GM21423 (cell line): ENCODE measurements around the gene TAF1.
"Not testable (repeated sequence)": the region's sequence is repeated elsewhere in the genome, so short reads cannot be mapped to it uniquely, and the experiment has no call there.

Source experiments
- ATAC-seq: cut with Tn5 transposase; IDR thresholded peaks from one replicate; pipeline ENCODE4 v1.9.1; 2021; ENCODE audit warnings: mild to moderate bottlenecking, moderate library complexity; ENCODE audit not compliant: unreplicated experiment

Gene TAF1

GRCh38 chrX:71495979-71496378, 129.8 kb downstream of the TAF1 start:
- not testable (repeated sequence) for ATAC-seq

DNA sequence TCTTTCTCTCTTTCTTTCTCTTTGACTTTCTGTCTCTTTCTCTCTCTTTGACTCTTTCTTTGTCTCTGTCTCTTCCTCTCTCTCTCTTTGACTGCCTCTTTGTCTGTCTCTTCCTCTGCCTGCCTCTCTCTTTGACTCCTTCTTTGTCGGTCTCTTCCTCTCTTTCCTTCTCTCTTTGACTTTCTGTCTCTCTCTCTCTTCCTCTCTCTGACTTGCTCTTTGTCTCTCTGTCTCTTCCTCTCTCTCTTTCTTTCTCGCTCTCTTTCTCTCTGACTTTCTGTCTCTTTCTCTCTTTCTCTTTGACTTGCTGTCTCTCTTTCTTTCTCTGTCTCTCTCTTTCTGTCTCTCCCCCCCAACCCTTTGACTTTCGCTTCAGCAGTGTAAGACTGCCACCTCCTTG, 130.3 kb downstream of the TAF1 start:
- ATAC-seq = no peak

DNA sequence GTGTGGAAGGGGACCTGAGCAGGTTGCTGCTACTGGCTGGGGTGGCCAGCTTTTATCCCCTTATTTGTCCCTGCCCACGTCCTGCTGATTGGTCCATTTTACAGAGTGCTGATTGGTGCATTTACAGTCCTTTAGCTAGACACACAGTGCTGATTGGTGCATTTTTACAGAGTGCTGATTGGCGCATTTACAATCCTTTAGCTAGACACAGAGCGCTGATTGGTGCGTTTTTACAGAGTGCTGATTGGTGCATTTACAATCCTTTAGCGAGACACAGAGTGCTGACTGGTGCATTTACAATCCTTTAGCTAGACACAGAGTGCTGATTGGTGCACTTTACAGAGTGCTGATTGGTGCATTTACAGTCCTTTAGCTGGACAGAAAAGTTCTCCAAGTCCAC, 135.9 kb downstream of the TAF1 start:
- not testable (repeated sequence) for ATAC-seq

DNA sequence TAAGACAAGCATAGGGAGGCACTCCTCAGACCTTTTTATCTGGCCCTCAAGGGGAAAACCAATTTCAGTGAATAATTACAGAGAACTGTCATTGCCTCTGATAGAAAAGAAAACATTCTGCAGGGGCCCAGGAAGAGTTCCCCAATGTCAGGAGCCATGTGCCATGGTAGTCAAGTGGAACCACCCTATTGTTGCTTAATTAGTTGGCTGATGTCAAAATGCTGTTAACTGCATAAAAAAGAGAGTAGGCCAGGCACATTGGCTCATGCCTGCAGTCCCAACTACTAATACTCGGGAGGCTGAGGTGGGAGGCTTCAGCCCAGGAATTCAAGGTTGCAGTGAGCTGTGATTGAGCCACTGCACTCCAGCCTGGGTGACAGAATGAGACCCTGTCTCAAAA, 138.2 kb downstream of the TAF1 start:
- no peak for ATAC-seq

- ATAC-seq = no peak
These were observed 143.1 kb downstream of the TAF1 start for GRCh38 chrX:71509289-71509688.

DNA sequence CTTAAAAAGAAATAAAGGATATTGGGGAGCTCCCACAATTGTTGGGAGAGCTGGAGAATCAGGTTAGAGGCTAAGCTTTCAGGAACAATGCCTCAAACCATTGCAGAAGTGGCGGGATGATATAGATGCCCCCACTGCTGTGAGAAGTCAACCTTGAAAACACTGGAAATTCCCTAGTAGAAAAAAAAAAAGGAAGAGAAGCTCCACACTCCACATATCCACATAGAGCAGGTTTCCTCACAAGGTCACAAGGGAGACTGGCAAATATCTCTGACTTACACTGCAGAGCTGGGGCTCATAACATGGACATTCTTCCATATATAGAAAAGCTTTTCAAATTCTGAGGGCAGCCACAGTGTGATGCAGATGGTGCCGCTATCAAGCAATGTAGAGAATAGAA, 144.0 kb downstream of the TAF1 start:
- ATAC-seq = no peak

- ATAC-seq = not testable (repeated sequence)
These were observed 147.6 kb downstream of the TAF1 start for GRCh38 chrX:71513731-71514130.

DNA sequence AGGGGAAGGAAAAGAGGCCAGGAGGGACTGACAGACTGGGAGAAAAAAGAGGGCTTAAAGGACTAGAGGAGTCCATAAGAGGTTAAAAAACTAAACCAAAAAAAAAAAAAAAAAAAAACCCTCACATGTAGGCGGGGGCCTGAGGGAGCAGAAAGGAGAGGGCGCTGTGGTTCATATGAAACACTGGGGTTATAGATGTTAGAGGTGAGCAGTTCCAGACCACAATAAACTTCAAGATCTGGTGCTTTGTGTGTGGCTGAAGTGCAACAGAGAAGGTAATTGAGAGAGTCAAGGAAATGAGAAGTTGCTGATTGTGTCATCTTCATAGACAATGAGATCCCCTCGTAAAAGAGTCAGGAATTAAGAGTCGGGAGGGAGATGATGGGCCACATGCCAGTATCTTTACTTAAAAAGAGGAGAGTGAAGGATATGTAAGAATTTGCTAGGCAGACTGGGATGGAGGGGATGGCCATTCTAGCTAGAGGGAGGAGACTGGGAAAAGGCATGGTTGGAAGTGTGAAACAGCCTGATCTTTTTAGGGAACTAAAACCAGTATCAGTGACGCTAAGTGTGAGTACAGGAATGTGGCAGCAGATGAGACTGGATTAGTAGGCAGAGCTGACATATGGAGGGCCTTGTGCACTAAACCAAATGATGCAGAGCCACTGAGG, 148.3 kb downstream of the TAF1 start:
- ATAC-seq = peak; percentile 80

GRCh38 chrX:71515038-71515396, 148.9 kb downstream of the TAF1 start:
- no peak for ATAC-seq
